ENCODE results near the gene TMEM38B. TPM values are rescaled to one million over a fixed set of nuclear protein-coding genes. Genes with fewer than 3 reads are reported as not detected.
A peak's percentile ranks its signal among the peaks of the same experiment; 100 is the strongest.

The TMEM38B gene
- total and polyA plus RNA-seq, 2 of the 8 experiments (the other 6 are each of a cell fraction or from before 2014, with no cell fraction given) = 10.6 to 12.4 TPM

DNA sequence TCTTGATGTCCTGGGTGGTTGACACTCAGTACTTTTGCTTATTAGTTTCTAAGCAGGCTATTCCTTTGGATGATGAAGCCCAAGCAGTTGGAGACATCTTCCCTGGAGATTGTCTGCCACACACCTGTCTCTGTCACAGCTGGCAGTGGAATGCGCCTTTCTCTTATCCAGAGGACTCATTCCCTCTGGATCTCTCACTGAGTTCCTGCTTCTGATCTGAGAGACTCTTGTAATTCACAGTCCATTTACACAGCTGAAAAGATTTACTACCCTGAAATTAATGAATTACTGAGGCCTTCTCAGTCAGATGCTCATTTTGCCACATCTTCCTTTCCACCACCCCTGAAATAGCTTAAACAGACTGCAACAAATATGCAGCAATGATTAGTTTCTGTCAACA, 16.2 kb upstream of the TMEM38B start:
- Histone ChIP-seq H4K91ac (replicated peaks; ENCODE audit: insufficient read length, low read length) (no peak overlapping the region), H3K23ac (ENCODE audit: insufficient read length) (no peak overlapping the region), H3K9ac (replicated peaks in 1 of 4; ENCODE audit: extremely low read depth in 1 of 4, low read depth in 3 of 4, low read length in 3 of 4) (no peak overlapping the region), H3K36me3 (ENCODE audit: control insufficient read depth in 2 of 4, insufficient read depth in 4 of 4, low read length in 3 of 4) (no peaks in the 10 kb centered on the region), H3K18ac (ENCODE audit: extremely low read depth, low read length) (no peak overlapping the region), H2AFZ (ENCODE audit: low read length) (no peak overlapping the region), H3K4me1 (replicated peaks in 1 of 4; ENCODE audit: control insufficient read depth in 3 of 4, insufficient read depth in 4 of 4, low read length in 3 of 4) (peaks cover 0 to 10% (median 7%) of the 10 kb centered on the region in 4 experiments; a peak in 4 of 7 replicates), H2BK20ac (ENCODE audit: low read length) (no peak overlapping the region), H3K27ac (ENCODE audit: low read depth, low read length) (no peak overlapping the region), H4K8ac (ENCODE audit: extremely low read depth, insufficient read depth, low read length) (no peak overlapping the region), H3K79me2 (ENCODE audit: control insufficient read depth in 1 of 2, insufficient read depth in 2 of 2, low read length in 2 of 2) (no peaks in the 10 kb centered on the region), H4K20me1 (replicated peaks in 1 of 2; ENCODE audit: control insufficient read depth in 1 of 2, insufficient read depth in 2 of 2, low read length in 2 of 2) (no peaks in the 10 kb centered on the region), H3K9me3 (ENCODE audit: insufficient read depth in 2 of 2, low read depth in 1 of 2, low read length in 1 of 2) (no peaks in the 10 kb centered on the region), H2BK120ac (replicated peaks; ENCODE audit: low read depth, low read length) (no peak overlapping the region), H3K4ac (replicated peaks; ENCODE audit: insufficient read length, low read depth, low read length) (no peak overlapping the region), H2BK15ac (ENCODE audit: low read length) (no peak overlapping the region), H3K56ac (replicated peaks; ENCODE audit: insufficient read length, low read depth, low read length) (no peak overlapping the region), H2BK12ac (ENCODE audit: low read depth, low read length) (no peak overlapping the region), H3K27me3 (replicated peaks in 1 of 4; ENCODE audit: control insufficient read depth in 3 of 4, extremely low read depth in 1 of 4, insufficient read depth in 3 of 4, low read length in 3 of 4) (no peaks in the 10 kb centered on the region), H2AK5ac (ENCODE audit: low read depth, low read length) (no peak overlapping the region), H3K4me3 (ENCODE audit: extremely low read depth in 1 of 4, insufficient read depth in 2 of 4, low read depth in 3 of 4, low read length in 4 of 4) (no peak overlapping the region), H3K4me2 (ENCODE audit: insufficient read depth in 1 of 2, low read depth in 2 of 2, low read length in 2 of 2) (no peak overlapping the region), H3K79me1 (ENCODE audit: low read depth, low read length) (no peaks in the 10 kb centered on the region), H4K5ac (ENCODE audit: insufficient read length, low read depth, low read length) (no peak overlapping the region), H3K23me2 (ENCODE audit: low read depth, low read length) (no peaks in the 10 kb centered on the region), H2BK5ac (ENCODE audit: low read depth, low read length) (no peak overlapping the region), H3K14ac (ENCODE audit: insufficient read length) (no peak overlapping the region)
- POLR2A ChIA-PET (ENCODE audit: partially characterized antibody) = no interaction called here
- no peak for DNase-seq (ENCODE audit: low read depth in 1 of 2, low spot score in 2 of 2)
- FAIRE-seq = peak; percentile 39
- CTCF ChIA-PET (ENCODE audit: partially characterized antibody) = interaction anchor here (1.1 to 2.1 kb wide), 2 partner anchors 11 to 31 kb away, joined by 4 to 7 read pairs; no protein-coding TSS in a partner anchor
- WGBS, 2 experiments (ENCODE audit: extremely low coverage in 1 of 2, insufficient coverage in 1 of 2, insufficient read length in 1 of 2, insufficient replicate concordance in 2 of 2, low coverage in 1 of 2, low lambda C conversion rate in 2 of 2, missing lambda C conversion rate in 1 of 2) = 88% methylated on average over 1 of the region's 1 CpG; no CpG with 5 or more reads in 1 of the 2 experiments
- TF ChIP-seq TAF7 (optimal IDR thresholded peaks at IDR 0.05; ENCODE audit: borderline replicate concordance, low read depth, low read length) (no peak), RNF2 (IDR thresholded peaks at IDR 0.05; ENCODE audit: borderline replicate concordance, low read depth, low read length, missing control alignments, poor library complexity, severe bottlenecking) (no peak), RBBP5 (IDR thresholded peaks at IDR 0.05; ENCODE audit: borderline replicate concordance, low read depth, low read length) (no peak), CHD1 (IDR thresholded peaks at IDR 0.05; ENCODE audit: low read depth, low read length) (no peak), ZNF274 (IDR thresholded peaks at IDR 0.05; ENCODE audit: borderline replicate concordance, extremely low read depth, low read length) (no peak), RFX5 (IDR thresholded peaks at IDR 0.05; ENCODE audit: borderline replicate concordance, low read depth, low read length) (no peak), HDAC6 (IDR thresholded peaks at IDR 0.05; ENCODE audit: low read depth, low read length) (no peak), BCL11A (IDR thresholded peaks at IDR 0.05; ENCODE audit: low read depth in 2 of 2, low read length in 2 of 2) (no peak)
- TF ChIP-seq, protein P1, sequence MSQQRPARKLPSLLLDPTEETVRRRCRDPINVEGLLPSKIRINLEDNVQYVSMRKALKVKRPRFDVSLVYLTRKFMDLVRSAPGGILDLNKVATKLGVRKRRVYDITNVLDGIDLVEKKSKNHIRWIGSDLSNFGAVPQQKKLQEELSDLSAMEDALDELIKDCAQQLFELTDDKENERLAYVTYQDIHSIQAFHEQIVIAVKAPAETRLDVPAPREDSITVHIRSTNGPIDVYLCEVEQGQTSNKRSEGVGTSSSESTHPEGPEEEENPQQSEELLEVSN (IDR thresholded peaks at IDR 0.05) = no peak
